K562 (cell line): ENCODE results near the gene SLC35D3. TPM values are rescaled to one million over a fixed set of nuclear protein-coding genes. Genes with fewer than 3 reads are reported as not detected.
A peak's percentile ranks its signal among the peaks of the same experiment; 100 is the strongest.

Experiments
- CBX2 ChIP-seq: fragments of 200-600 bp; sonication (generic); IDR thresholded peaks from one replicate; pipeline ENCODE4 v1.6.1; 2012; ENCODE audit warnings: mild to moderate bottlenecking, low read length, inconsistent platforms; ENCODE audit not compliant: insufficient read depth, poor library complexity, severe bottlenecking
- CEBPB ChIP-seq: fragments of 450-650 bp; IDR thresholded peaks from 2 replicates; pipeline ENCODE4 v1.6.1; 2016; ENCODE audit warnings: missing genetic modification characterization, missing compliant biosample characterization
- DMBX1 ChIP-seq: fragments of 250-450 bp; sonication (Bioruptor Pico); IDR thresholded peaks from 2 replicates; pipeline ENCODE4 v1.8.0; 2022; ENCODE audit warnings: inconsistent platforms, mild to moderate bottlenecking, moderate library complexity, borderline replicate concordance
- DNMT1 ChIP-seq: fragments of 450-650 bp; IDR thresholded peaks from 2 replicates; pipeline ENCODE4 v1.6.1; 2016; ENCODE audit warnings: antibody characterized with exemption, mild to moderate bottlenecking
- ETV5 ChIP-seq: sonication (generic); formaldehyde crosslinking; IDR thresholded peaks from 2 replicates; pipeline ENCODE4 v1.4.0; 2020; ENCODE audit warnings: low read depth, mild to moderate bottlenecking, missing genetic modification reagents
- FOXP1 ChIP-seq: sonication (generic); formaldehyde crosslinking; IDR thresholded peaks from 2 replicates; pipeline ENCODE4 v1.8.0; 2022; ENCODE audit warnings: mild to moderate bottlenecking, missing genetic modification reagents
- GABPA ChIP-seq: fragments of 200-800 bp; sonication (Bioruptor generic); conservative IDR thresholded peaks from 2 replicates; pipeline ENCODE4 v1.6.1; 2016; ENCODE audit warnings: low read depth, missing genetic modification characterization, missing compliant biosample characterization
- HDAC1 ChIP-seq, 2 experiments: fragments of 450-650 bp; IDR thresholded peaks; 2 replicates each; pipeline ENCODE4 v1.6.1; 2016 to 2017; ENCODE audit warnings: inconsistent platforms in 1 of 2, mild to moderate bottlenecking in 1 of 2, moderate library complexity in 1 of 2
- RAD51 ChIP-seq: fragments of 450-650 bp; IDR thresholded peaks from 2 replicates; pipeline ENCODE4 v1.7.1; 2016; ENCODE audit warnings: low read depth, mild to moderate bottlenecking, borderline replicate concordance
- STAG1 ChIP-seq: sonication (generic); formaldehyde crosslinking; IDR thresholded peaks from 2 replicates; pipeline ENCODE4 v1.5.0; 2020; ENCODE audit warnings: missing genetic modification reagents, borderline replicate concordance
- TAF7 ChIP-seq: fragments of 450-650 bp; IDR thresholded peaks from 2 replicates; pipeline ENCODE4 v1.6.1; 2016; ENCODE audit warnings: missing genetic modification characterization, missing compliant biosample characterization
- TCF3 ChIP-seq: sonication (generic); formaldehyde crosslinking; IDR thresholded peaks from 2 replicates; pipeline ENCODE4 v1.4.0; 2020; ENCODE audit warnings: mild to moderate bottlenecking, missing genetic modification reagents
- TEAD1 ChIP-seq, 2 experiments: fragments of 450-650 bp in 1 of 2; sonication (generic) in 1 of 2; formaldehyde crosslinking; IDR thresholded peaks; 2 replicates each; pipeline versions ENCODE4 v1.4.0 to v1.8.0; 2020 to 2022; ENCODE audit warnings: mild to moderate bottlenecking in 2 of 2, missing genetic modification reagents in 1 of 2
- TEAD2 ChIP-seq: fragments of 450-650 bp; IDR thresholded peaks from 2 replicates; pipeline ENCODE4 v1.6.1; 2016; ENCODE audit warnings: missing genetic modification characterization, control low read depth, missing compliant biosample characterization
- ZFX ChIP-seq: sonication (generic); formaldehyde crosslinking; IDR thresholded peaks from 2 replicates; pipeline ENCODE4 v1.8.0; 2022; ENCODE audit warnings: mild to moderate bottlenecking, missing genetic modification reagents, moderate library complexity
- ZNF354B ChIP-seq: fragments of 250-450 bp; sonication (Bioruptor Pico); IDR thresholded peaks from 2 replicates; pipeline ENCODE4 v1.4.0; 2020
- ZNF695 ChIP-seq: fragments of 450-650 bp; formaldehyde crosslinking; IDR thresholded peaks from 2 replicates; pipeline ENCODE4 v1.4.0; 2020; ENCODE audit warnings: mild to moderate bottlenecking, moderate library complexity
- ZNF740 ChIP-seq, 3 experiments: fragments of 200-800 bp in 1 of 3; sonication (Bioruptor generic) in 1 of 3; sonication (generic) in 1 of 3; formaldehyde crosslinking in 1 of 3; IDR thresholded peaks; 2 replicates each; pipeline versions ENCODE4 v1.6.1 to v1.8.0; 2016 to 2022; ENCODE audit warnings: mild to moderate bottlenecking in 2 of 3, missing compliant biosample characterization in 2 of 3, missing genetic modification characterization in 2 of 3, missing genetic modification reagents in 1 of 3
- ZNF76 ChIP-seq: fragments of 250-450 bp; sonication (Bioruptor Pico); IDR thresholded peaks from 2 replicates; pipeline ENCODE4 v1.4.0; 2020; ENCODE audit warnings: mild to moderate bottlenecking, moderate library complexity, borderline replicate concordance
- polyA plus RNA-seq, 8 experiments: library from polyadenylated mRNA; depleted of rRNA in 4 of 8; stranded (reverse) in 5 of 8; unstranded in 3 of 8; fragments of >200 nt; fragmentation: Nextera tagmentation in 2 of 8; fragmentation: Illumina TruSeq in 1 of 8; extraction: Ambion mirVana in 2 of 8; extraction: Trizol in 1 of 8; gene quantifications; 2 replicates each; pipeline versions ENCODE4 v1.2.1 to v1.2.3, GENCODE V29; 2011 to 2014; ENCODE audit warnings: inconsistent platforms in 1 of 8, missing spikeins in 1 of 8
- total RNA-seq, 7 experiments: library from RNA; depleted of rRNA in 6 of 7; stranded (reverse); fragments of >200 nt in 6 of 7; fragmentation: Illumina TruSeq in 2 of 7; extraction: Trizol in 2 of 7; gene quantifications; 2 replicates each; pipeline versions ENCODE4 v1.2.1 to v1.2.3, GENCODE V29; 2011 to 2021; ENCODE audit warnings: low replicate concordance in 1 of 7
- TF ChIP-seq, protein P1 (sequence below), 2 experiments: IDR thresholded peaks in 1 of 2; conservative IDR thresholded peaks in 1 of 2; 2 replicates each; pipeline ENCODE4 v1.6.1; 2016; ENCODE audit warnings: low read depth in 2 of 2, mild to moderate bottlenecking in 1 of 2, missing compliant biosample characterization in 1 of 2, missing genetic modification characterization in 1 of 2, moderate library complexity in 1 of 2
- TF ChIP-seq, protein P2 (sequence below), 3 experiments: IDR thresholded peaks in 2 of 3; conservative IDR thresholded peaks in 1 of 3; 2 replicates each; pipeline ENCODE4 v1.5.1; 2011 to 2012; ENCODE audit warnings: low read length in 3 of 3, mild to moderate bottlenecking in 3 of 3, control low read depth in 2 of 3, improper control_type of control experiment in 1 of 3, inconsistent platforms in 1 of 3, low read depth in 1 of 3, mixed read lengths in 1 of 3, moderate library complexity in 1 of 3; ENCODE audit not compliant: insufficient read depth in 2 of 3

The SLC35D3 gene
- total and polyA plus RNA-seq, 9 of the 15 experiments (the other 6 are each of a cell fraction or from before 2014, with no cell fraction given) = not detected

DNA sequence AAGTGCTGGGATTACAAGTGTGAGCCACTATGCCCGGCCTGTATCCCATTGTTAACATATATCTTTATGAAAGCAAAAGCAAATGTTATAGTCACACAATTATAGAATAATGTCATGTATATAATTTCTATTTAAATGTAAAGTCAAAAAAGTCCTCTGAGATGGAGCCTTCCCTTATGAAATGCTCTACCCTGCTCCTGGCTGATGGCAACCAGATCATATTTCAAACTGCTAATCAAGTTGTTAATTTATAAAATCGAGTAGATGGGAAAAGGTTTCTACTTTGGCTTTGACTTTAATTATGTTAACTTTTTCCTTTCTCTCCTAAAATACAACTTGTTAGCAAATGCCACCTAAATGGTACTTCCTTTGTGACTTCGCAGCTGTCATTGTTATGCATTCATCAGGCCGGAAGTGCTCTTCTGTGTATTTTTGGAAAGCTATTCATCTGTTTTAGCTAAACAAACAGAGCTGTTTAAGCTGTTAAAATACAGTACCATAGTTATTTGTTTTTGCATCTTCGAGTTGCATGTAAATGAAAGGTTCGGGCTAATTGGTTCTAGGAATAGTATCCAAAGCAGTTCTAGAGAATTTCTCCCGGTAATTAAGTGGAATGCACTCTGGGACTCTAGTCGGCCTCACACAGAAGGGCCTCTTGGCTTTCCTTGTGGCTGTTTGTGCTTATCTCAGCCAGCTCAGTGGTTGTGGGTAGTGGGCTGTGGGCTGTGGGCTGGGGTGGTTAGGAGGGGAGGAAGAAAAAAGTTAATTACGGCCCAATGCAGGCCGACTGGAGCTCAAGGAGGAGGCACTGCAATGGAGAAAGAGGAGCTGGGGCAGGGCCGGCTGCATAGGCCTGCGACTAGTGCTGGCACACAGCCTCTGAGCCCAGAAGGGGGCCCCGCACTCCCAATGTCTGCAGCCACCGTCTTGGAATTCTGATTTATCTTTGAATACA lies 34.8 kb downstream of the SLC35D3 start (continued):
- no peak for TF ChIP-seq HDAC1 (IDR thresholded peaks at IDR 0.05)
- TF ChIP-seq TEAD1 (CRISPR knock-in tag; IDR thresholded peaks at IDR 0.05) = no peak
- no peak for TF ChIP-seq ETV5 (CRISPR knock-in tag)
- TF ChIP-seq ZNF354B = no peak
- no peak for TF ChIP-seq TAF7
- TF ChIP-seq ZNF695 (CRISPR knock-in tag) = 0 out of 2 replicates have a peak, but pooled peaks have one; percentile 19
- TF ChIP-seq CEBPB (tag) = no peak
- no peak for TF ChIP-seq FOXP1
- TF ChIP-seq ZNF740 (CRISPR knock-in tag; IDR thresholded peaks at IDR 0.05) = no peak
- TF ChIP-seq ZNF740 (tag; IDR thresholded peaks at IDR 0.05) = no peak
- no peak for TF ChIP-seq DMBX1 (CRISPR knock-in tag)
- no peak for TF ChIP-seq TEAD2 (tag)
- TF ChIP-seq STAG1 (CRISPR knock-in tag) = no peak
- peak; percentile 55 for TF ChIP-seq TCF3 (CRISPR knock-in tag)
- TF ChIP-seq GABPA (tag) = peak; percentile 64
- TF ChIP-seq ZNF76 = no peak
- TF ChIP-seq, protein P1, sequence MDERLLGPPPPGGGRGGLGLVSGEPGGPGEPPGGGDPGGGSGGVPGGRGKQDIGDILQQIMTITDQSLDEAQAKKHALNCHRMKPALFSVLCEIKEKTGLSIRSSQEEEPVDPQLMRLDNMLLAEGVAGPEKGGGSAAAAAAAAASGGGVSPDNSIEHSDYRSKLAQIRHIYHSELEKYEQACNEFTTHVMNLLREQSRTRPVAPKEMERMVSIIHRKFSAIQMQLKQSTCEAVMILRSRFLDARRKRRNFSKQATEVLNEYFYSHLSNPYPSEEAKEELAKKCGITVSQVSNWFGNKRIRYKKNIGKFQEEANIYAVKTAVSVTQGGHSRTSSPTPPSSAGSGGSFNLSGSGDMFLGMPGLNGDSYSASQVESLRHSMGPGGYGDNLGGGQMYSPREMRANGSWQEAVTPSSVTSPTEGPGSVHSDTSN (CRISPR knock-in tag; IDR thresholded peaks at IDR 0.05; ENCODE audit: low read depth) = no peak
- TF ChIP-seq, protein P1 (tag; conservative IDR thresholded peaks at IDR 0.05; ENCODE audit: low read depth) = no peak
- TF ChIP-seq DNMT1 = no peak
- TF ChIP-seq RAD51 = no peak
- no peak for TF ChIP-seq CBX2
- TF ChIP-seq, protein P2, sequence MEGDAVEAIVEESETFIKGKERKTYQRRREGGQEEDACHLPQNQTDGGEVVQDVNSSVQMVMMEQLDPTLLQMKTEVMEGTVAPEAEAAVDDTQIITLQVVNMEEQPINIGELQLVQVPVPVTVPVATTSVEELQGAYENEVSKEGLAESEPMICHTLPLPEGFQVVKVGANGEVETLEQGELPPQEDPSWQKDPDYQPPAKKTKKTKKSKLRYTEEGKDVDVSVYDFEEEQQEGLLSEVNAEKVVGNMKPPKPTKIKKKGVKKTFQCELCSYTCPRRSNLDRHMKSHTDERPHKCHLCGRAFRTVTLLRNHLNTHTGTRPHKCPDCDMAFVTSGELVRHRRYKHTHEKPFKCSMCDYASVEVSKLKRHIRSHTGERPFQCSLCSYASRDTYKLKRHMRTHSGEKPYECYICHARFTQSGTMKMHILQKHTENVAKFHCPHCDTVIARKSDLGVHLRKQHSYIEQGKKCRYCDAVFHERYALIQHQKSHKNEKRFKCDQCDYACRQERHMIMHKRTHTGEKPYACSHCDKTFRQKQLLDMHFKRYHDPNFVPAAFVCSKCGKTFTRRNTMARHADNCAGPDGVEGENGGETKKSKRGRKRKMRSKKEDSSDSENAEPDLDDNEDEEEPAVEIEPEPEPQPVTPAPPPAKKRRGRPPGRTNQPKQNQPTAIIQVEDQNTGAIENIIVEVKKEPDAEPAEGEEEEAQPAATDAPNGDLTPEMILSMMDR (IDR thresholded peaks at IDR 0.05 in 2 of 3, conservative IDR thresholded peaks at IDR 0.05 in 1 of 3; ENCODE audit: insufficient read depth in 2 of 3, low read depth in 1 of 3, low read length in 3 of 3) = peak in 1 of 3 experiments; percentile 18; a peak in 1 of 6 replicates
- TF ChIP-seq ZFX (CRISPR knock-in tag) = peak; percentile 2; the same call in 1 of the 2 replicates
